GM13976 (cell line): Measurements from ENCODE around the gene SPEF2.

Experiments used
- DNase-seq: peaks from one replicate; pipeline ENCODE4 v3.0.0; 2012; ENCODE audit warnings: low spot score
- in situ Hi-C: fragments of 300-500 bp; cut with MboI; formaldehyde crosslinking; loops from one replicate; pipeline ENCODE4 v1.12.0; 2022; ENCODE audit warnings: low sequenced_read_pairs, mixed read lengths, inconsistent platforms; ENCODE audit not compliant: unreplicated experiment
- TF ChIP-seq, protein P1 (sequence below): IDR thresholded peaks from 2 replicates; pipeline ENCODE4 v1.5.1; 2012; ENCODE audit warnings: borderline replicate concordance, mild to moderate bottlenecking; ENCODE audit not compliant: insufficient read depth; ENCODE audit errors: extremely low read depth, missing control alignments, control extremely low read depth

The SPEF2 gene

DNA sequence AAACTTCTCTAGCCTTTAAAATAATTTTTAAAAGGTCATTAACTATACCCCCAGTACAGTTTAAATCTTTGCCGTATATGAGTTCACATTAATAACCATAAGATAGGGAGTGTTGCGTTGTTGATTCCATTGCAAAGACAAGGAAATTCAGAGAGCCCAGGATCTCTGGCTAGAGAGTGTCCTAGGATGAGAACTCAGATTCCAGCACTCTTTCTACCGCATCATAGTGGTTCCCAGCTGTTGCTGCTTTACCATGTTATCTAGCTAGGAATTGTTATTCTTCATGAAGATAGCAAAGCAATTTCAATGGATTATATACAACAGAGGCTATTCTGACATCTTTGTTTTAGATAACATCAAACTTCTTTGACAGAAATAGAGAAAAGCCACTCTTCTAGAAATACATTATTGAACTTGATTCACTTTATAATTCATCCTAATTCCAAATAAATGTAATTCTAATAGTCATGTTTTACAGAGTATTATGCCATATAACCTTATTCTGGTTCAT lies 160.7 kb downstream of the SPEF2 start:
- in situ Hi-C loops = loop anchor here (10.0 to 25.0 kb wide), 2 partner anchors 146 to 691 kb away; no protein-coding TSS in a partner anchor

DNA sequence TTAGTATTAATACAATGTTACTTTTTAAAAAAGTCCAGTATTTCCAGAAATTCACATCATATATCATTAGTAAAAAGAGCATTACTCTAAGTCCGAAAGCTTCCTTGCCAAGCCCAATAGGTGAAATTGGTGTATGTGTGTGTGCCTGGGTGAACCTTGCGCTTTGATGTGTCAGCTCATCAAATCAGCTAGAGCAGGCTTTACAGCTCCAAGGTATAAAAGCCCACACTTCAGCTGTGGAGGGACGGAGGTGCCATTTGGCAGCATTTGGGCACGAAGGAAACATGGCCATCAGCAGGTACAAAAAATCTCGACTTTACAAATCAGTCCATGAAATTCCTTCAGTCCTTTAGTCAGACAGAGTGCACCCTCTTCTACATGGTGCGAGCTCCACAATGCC lies 162.6 kb downstream of the SPEF2 start:
- DNase-seq = no peak
- TF ChIP-seq, protein P1, sequence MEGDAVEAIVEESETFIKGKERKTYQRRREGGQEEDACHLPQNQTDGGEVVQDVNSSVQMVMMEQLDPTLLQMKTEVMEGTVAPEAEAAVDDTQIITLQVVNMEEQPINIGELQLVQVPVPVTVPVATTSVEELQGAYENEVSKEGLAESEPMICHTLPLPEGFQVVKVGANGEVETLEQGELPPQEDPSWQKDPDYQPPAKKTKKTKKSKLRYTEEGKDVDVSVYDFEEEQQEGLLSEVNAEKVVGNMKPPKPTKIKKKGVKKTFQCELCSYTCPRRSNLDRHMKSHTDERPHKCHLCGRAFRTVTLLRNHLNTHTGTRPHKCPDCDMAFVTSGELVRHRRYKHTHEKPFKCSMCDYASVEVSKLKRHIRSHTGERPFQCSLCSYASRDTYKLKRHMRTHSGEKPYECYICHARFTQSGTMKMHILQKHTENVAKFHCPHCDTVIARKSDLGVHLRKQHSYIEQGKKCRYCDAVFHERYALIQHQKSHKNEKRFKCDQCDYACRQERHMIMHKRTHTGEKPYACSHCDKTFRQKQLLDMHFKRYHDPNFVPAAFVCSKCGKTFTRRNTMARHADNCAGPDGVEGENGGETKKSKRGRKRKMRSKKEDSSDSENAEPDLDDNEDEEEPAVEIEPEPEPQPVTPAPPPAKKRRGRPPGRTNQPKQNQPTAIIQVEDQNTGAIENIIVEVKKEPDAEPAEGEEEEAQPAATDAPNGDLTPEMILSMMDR = no peak
- in situ Hi-C loops = loop anchor here (25.0 kb wide), 1 partner anchor 693 kb away; no protein-coding TSS in a partner anchor

More for the DNA sequence above, 160.7 kb downstream of the SPEF2 start:
- DNase-seq = no peak
- TF ChIP-seq, protein P1 = no peak

DNA sequence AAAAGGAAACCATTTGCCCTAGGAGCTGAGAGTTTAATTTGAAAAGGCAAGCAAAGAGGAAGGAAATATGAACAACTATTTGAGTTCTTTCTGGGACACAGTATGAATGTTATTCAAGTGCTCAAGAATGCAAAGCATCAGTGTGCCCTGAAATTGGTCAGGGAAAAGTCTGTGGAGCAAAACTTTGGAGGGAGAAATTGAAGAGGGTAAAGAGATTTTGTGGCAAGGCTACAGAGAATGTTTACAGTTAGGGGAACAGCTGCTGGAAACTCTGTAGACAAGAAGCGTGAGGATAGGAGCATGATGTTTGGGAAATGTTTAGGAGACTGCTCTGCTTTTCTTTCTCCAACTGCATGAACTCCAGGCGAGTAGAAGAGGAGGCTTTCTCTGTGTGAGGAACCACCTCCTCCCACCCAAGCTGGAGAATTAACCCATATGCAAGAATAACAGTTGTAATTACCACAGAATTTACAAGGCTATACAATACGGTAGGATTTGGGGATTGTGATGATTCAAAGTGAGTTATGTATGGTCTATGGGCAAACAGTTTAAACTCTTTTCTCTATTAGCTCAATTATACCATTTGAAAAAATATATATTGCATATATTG lies 163.6 kb downstream of the SPEF2 start:
- no peak for DNase-seq
- TF ChIP-seq, protein P1 = no peak
- in situ Hi-C loops = loop anchor here (25.0 kb wide), 1 partner anchor 694 kb away; no protein-coding TSS in a partner anchor

DNA sequence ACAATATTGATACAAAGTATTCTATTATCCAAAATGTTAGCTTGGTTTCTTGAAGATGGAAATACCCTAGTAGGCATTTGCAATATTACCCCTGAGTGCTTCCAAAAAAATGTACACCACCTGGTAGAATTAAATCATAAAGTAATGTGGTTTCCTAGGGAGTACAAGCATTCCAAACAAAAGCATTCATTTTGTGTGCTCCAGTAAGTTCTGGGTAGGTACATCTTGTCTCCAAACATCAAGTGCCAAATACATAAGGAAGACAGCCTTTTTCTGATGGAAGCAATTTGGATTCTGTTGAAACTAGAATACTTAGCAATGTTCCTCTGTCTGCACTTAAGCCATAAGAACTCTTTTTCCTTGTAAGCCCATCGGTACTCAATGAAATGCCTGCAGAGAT lies 165.9 kb downstream of the SPEF2 start:
- TF ChIP-seq, protein P1 = no peak
- no peak for DNase-seq
- in situ Hi-C loops = loop anchor here (25.0 kb wide), 1 partner anchor 696 kb away; no protein-coding TSS in a partner anchor

DNA sequence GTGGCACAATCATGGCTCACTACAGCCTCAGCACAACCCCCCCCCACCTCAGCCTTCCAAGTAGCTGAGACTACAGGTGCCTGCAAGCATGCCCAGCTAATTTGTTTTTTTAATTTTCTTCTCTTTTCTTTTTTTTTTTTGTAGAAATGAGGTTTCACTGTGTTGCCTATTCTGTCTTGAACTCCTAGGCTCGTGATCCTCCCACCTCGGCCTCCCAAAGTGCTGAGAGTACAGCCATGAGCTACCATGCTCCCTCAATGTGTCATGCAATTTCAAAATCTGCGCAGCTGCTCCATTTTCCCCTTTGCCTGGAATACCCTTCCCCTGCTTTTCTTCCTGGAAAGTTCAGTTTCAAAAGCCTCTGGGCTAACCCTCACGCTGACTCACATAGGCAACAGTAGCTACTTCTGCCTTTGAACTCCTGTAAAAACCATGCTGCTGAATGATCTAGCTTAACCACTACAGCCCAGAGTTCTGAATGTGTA lies 168.0 kb downstream of the SPEF2 start:
- in situ Hi-C loops = loop anchor here (25.0 kb wide), 1 partner anchor 698 kb away; no protein-coding TSS in a partner anchor
- TF ChIP-seq, protein P1 = no peak
- no peak for DNase-seq

DNA sequence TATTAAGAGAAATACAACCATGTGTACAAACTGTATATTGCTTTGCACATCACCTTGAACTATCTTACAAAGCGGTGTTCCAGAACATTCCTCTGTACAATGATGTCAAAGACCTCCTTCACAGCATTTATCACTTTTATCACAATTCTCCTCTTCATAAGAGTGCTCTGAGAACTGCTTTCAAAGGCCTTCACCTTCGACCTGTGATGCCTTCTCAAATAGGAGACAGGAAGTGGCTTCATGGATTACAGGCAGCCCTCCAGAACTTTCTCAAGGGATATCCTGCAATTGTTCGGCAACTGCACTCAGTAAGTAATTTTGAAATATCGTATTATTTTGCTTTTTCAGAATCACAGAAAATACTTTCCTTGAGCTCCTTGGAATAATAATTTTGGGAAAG lies 171.1 kb downstream of the SPEF2 start:
- TF ChIP-seq, protein P1 = no peak
- DNase-seq = no peak
- in situ Hi-C loops = loop anchor here (25.0 kb wide), 1 partner anchor 701 kb away; no protein-coding TSS in a partner anchor
